Measurements from ENCODE around the gene EPX.

- TF ChIP-seq CTCF (IDR thresholded peaks at IDR 0.05), result no peak
- TF ChIP-seq POLR2A (IDR thresholded peaks at IDR 0.05), result no peak
Observed at GRCh38 chr17:58227733-58228132, 35.2 kb downstream of the EPX start.

All from esophagus squamous epithelium (tissue), 4 donors.